GM21381 (cell line): ENCODE results near the gene NDC80.
"Not testable (repeated sequence)": the region's sequence is repeated elsewhere in the genome, so short reads cannot be mapped to it uniquely, and the experiment has no call there.

Experiments
- ATAC-seq: cut with Tn5 transposase; IDR thresholded peaks from one replicate; pipeline ENCODE4 v1.9.1; 2021; ENCODE audit warnings: mild to moderate bottlenecking, moderate library complexity; ENCODE audit not compliant: unreplicated experiment

The NDC80 gene

GRCh38 chr18:2618009-2618408, 46.7 kb downstream of the NDC80 start:
- no peak for ATAC-seq

GRCh38 chr18:2625217-2625616, 53.9 kb downstream of the NDC80 start:
- ATAC-seq, result no peak

- ATAC-seq, result peak; percentile 89
Observed at GRCh38 chr18:2627821-2628276, 56.5 kb downstream of the NDC80 start.

GRCh38 chr18:2629003-2629402, 57.6 kb downstream of the NDC80 start:
- ATAC-seq, result no peak

GRCh38 chr18:2635586-2635985, 64.2 kb downstream of the NDC80 start:
- ATAC-seq, result no peak

- ATAC-seq, result no peak
Observed at GRCh38 chr18:2636126-2636631, 64.8 kb downstream of the NDC80 start.

- ATAC-seq, result peak; percentile 77
Observed at GRCh38 chr18:2641638-2642037, 70.3 kb downstream of the NDC80 start.

- no peak for ATAC-seq
Observed at GRCh38 chr18:2642771-2643170, 71.4 kb downstream of the NDC80 start.

- ATAC-seq, result no peak
Observed at GRCh38 chr18:2644535-2644934, 73.2 kb downstream of the NDC80 start.

- ATAC-seq, result no peak
Observed at GRCh38 chr18:2651981-2652380, 80.6 kb downstream of the NDC80 start.

- ATAC-seq, result no peak
Observed at GRCh38 chr18:2653467-2653866, 82.1 kb downstream of the NDC80 start.

- no peak for ATAC-seq
Observed at GRCh38 chr18:2654169-2654927, 83.0 kb downstream of the NDC80 start.

- peak; percentile 31 for ATAC-seq
Observed at GRCh38 chr18:2654928-2655177, 83.5 kb downstream of the NDC80 start.

- peak; percentile 72 for ATAC-seq
Observed at GRCh38 chr18:2655178-2655953, 84.0 kb downstream of the NDC80 start, which contains the start of gene SMCHD1. Gene SMCHD1 (plus strand): TSS chr18:2655726. CDS start chr18:2656076, 350 bp downstream.

GRCh38 chr18:2655954-2656236, 84.5 kb downstream of the NDC80 start:
- ATAC-seq, result no peak

GRCh38 chr18:2656237-2656980, 85.1 kb downstream of the NDC80 start:
- ATAC-seq, result peak; percentile 7

- no peak for ATAC-seq
Observed at GRCh38 chr18:2656981-2657512, 85.7 kb downstream of the NDC80 start.

GRCh38 chr18:2657788-2658458, 86.6 kb downstream of the NDC80 start:
- ATAC-seq, result no peak

- not testable (repeated sequence) for ATAC-seq
Observed at GRCh38 chr18:2660849-2661248, 89.5 kb downstream of the NDC80 start.

GRCh38 chr18:2662288-2662687, 90.9 kb downstream of the NDC80 start:
- ATAC-seq, result not testable (repeated sequence)

- ATAC-seq, result no peak
Observed at GRCh38 chr18:2662990-2663389, 91.6 kb downstream of the NDC80 start.
